Right hindlimb (tissue), 1 donor: ENCODE data around the gene NGEF.

Experiments
- DNase-seq: peaks from one replicate; pipeline ENCODE4 v3.0.0-alpha.2; 2018

NGEF gene

DNA sequence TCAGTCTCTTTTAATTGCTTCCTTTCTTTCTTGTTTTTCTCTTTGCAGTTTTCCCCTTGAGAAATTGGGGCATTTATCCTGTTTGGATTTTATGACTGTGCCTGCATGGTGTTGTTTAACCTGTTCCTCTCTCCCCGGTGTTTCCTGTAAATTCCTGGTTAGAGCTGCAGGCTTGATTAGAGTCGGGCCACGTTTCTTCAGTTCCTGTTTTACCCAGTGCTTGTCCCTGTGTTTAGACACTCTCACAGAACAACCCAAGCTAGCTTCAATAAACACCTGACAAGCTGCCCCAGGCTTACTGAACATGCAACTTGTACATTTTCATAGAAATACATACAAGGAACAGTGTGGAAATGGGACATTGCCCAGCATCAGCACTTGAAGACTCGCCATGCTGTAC, 53.9 kb downstream of the NGEF start:
- no peak for DNase-seq

- no peak for DNase-seq
Measured at GRCh38 chr2:232957657-232958090, 55.4 kb downstream of the NGEF start.

GRCh38 chr2:232955856-232956255, 57.2 kb downstream of the NGEF start:
- DNase-seq: no peak

- no peak for DNase-seq
Measured at GRCh38 chr2:232954691-232955090, 58.4 kb downstream of the NGEF start.

- DNase-seq: no peak
Measured at GRCh38 chr2:232951891-232952290, 61.2 kb downstream of the NGEF start.

- no peak for DNase-seq
Measured at GRCh38 chr2:232951181-232951580, 61.9 kb downstream of the NGEF start.

- DNase-seq: no peak
Measured at GRCh38 chr2:232950751-232951150, 62.3 kb downstream of the NGEF start.

- no peak for DNase-seq
Measured at GRCh38 chr2:232949016-232949415, 64.0 kb downstream of the NGEF start.

DNA sequence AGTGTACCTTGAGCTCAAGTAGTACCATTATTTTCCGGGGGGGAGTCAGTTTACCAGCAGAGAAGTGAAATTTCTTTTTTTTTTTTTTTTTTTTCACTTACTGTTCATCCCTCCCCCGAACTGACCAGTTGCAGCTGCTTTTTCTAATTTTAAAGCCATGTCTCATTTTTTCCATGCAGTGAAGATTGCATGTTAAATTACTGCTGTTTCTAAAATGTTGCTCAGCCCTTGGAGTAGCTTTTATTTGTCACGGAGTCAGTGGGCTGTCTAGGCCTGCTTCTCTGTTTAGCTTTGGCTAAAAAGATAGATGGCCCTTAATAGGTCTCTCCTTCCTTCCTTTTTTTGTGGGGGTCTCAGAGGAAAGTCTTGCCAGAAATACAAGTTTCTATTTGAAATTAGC, 70.2 kb downstream of the NGEF start:
- DNase-seq: no peak

- no peak for DNase-seq
Measured at GRCh38 chr2:232941912-232942594, 71.0 kb downstream of the NGEF start.

- no peak for DNase-seq
Measured at GRCh38 chr2:232941400-232941799, 71.7 kb downstream of the NGEF start.

DNA sequence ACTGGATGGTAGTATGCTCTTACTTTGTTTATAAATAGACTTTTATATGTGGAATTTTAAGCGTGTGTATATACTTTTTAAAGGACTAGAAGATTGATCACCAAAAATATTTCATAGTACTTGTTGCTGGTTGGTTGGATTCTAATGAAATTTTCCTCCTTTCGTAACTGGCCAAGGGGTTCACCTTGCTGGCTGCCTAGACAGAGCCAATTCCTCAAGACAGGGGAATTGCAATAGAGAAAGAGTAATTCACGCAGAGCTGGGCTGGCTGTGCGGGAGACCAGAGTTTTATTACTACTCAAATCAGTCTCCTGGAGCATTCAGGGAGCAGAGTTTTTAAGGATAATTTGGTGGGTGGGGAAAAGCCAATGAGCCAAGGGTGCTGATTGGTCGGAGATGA, 72.3 kb downstream of the NGEF start:
- DNase-seq: no peak

- no peak for DNase-seq
Measured at GRCh38 chr2:232937278-232937906, 75.7 kb downstream of the NGEF start.

DNA sequence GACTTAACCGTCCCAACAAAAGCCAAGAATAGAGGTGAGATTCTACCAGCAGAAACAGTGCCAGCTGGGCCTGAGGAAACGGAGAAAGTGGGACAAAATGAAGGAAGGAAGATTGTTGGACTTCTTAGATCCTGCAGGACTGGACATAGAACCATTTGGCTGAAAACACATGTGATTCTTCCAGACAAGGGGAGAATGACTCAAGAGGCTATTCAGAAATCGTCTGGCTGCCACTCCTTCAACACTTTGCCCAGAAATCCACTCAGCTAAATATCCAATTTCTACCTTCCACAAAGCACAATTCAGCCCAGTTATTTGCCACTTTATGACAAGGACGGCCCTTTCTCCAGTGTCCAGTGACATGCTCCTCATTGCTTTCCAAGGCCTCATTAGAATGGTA, 81.4 kb downstream of the NGEF start:
- no peak for DNase-seq

GRCh38 chr2:232930059-232930400, 83.0 kb downstream of the NGEF start:
- no peak for DNase-seq

DNA sequence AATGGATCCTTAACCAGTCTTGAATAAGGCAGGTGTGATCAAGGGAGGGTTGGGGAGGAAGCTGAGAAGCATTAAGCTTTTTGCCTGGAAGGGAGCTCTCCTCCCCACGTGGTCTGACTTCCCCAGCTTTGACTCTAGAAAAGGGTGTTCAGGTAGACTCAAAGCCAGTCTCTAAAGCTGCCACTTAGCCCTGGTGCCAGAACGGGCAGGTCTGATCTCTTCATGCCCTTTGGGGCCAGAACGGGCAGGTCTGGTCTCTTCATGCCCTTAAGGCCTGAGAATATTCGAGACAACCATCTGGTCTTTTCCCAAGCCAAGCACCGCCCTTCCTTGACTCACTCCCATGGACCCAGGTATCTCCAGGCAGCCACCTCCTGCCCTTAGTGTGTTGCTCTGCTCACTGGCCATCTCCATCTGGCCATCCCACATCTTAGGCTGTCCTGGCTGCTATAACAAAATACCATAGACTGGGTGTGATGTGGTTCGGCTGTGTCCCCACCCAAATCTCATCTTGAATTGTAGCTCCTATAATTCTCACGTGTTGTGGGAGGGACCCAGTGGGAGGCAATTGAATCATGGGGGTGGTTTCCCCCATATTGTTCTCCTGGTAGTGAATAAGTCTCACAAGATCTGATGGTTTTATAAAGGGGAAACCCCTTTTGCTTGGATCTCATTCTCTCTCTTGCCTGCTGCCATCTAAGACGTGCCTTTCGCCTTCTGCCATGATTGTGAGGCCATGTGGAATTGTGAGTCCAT, 83.6 kb downstream of the NGEF start:
- no peak for DNase-seq

GRCh38 chr2:232928551-232929302, 84.3 kb downstream of the NGEF start:
- DNase-seq: no peak

- peak; percentile 44 for DNase-seq
Measured at GRCh38 chr2:232927793-232928550, 85.1 kb downstream of the NGEF start.

- DNase-seq: peak; percentile 50
Measured at GRCh38 chr2:232927032-232927792, 85.8 kb downstream of the NGEF start.

DNA sequence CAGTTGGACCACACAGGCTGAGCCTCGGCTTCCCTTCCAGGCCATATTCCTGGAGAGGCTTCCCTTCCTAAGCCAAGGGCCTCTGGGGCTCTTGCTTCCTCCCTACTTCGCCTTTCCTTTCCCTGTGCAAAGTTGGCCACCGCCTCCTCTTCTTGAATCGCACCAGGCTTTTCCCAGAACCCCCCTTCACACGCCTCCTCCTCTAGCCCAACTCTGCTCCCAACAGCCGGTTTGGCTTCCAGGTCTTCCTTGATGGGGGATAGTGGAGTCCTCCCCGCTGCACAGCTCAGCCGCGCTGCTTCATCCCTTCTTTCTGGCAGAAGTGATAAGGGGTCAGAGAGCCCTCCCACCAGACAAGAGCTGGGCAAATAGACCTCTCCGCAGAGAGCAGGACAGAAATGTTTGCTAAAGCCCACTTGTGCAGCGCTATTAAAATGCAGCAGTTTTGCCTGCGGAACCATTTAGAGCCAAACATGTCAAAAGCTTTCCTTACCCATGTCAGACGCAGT, 86.6 kb downstream of the NGEF start:
- DNase-seq: peak; percentile 51

- no peak for DNase-seq
Measured at GRCh38 chr2:232925821-232926156, 87.3 kb downstream of the NGEF start.
